ENCODE results near the gene ZBTB38.

DNA sequence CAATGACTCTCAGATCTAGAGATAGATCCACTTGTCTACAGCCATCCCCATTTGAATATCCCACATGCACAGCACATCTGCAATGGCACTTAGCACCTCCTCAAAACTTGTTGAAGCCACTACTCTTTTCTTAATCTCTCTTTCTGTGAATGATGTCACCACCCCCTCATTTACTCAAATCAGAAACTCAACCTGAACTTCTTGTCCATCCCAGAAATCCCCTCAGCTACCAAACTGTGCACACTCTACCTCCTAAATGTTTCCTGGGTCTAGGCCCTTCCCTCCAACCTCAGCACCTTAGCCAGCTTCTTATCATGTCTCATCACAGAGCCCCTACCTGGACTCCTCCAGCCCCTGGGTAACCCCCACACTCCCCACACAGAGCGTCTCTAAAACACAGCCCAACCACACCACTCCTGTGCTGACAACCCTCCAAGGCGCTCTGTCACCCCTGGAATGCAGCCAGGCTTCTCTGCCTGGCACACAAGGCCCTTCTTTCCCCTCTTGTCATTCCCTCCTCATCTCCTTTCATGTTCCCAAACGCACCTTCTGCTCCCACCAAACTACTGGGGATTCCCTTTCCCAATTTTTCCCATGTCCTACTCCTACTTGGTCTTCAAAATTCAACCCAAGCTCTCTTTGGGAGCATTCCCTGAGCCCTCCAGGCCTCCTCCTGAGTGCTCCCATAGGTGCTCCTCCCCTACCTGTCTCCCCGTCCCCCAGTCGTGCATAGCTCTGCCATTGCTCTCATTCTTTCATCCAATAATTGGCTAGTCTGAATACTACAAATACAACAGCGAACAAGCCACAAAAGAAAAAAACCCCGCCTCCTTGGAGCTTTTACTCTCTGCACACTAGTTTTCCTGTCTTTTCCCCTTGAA is 39.8 kb upstream of the ZBTB38 start:
- TF ChIP-seq, protein P1, sequence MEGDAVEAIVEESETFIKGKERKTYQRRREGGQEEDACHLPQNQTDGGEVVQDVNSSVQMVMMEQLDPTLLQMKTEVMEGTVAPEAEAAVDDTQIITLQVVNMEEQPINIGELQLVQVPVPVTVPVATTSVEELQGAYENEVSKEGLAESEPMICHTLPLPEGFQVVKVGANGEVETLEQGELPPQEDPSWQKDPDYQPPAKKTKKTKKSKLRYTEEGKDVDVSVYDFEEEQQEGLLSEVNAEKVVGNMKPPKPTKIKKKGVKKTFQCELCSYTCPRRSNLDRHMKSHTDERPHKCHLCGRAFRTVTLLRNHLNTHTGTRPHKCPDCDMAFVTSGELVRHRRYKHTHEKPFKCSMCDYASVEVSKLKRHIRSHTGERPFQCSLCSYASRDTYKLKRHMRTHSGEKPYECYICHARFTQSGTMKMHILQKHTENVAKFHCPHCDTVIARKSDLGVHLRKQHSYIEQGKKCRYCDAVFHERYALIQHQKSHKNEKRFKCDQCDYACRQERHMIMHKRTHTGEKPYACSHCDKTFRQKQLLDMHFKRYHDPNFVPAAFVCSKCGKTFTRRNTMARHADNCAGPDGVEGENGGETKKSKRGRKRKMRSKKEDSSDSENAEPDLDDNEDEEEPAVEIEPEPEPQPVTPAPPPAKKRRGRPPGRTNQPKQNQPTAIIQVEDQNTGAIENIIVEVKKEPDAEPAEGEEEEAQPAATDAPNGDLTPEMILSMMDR (conservative IDR thresholded peaks at IDR 0.05): no peak
- TF ChIP-seq EZH2 (IDR thresholded peaks at IDR 0.05; ENCODE audit: low read depth): no peak
